ELF-1 (cell line): Measurements from ENCODE around the gene THYN1.
"Not testable (repeated sequence)": the region's sequence is repeated elsewhere in the genome, so short reads cannot be mapped to it uniquely, and the experiment has no call there.

Experiments used
- DNase-seq: peaks from one replicate; pipeline ENCODE4 v3.0.0-alpha.2; 2016; ENCODE audit warnings: low read depth, low spot score

The THYN1 gene

GRCh38 chr11:134275188-134275533 is 22.0 kb upstream of the THYN1 start:
- DNase-seq, result no peak

- DNase-seq, result no peak
Measured at GRCh38 chr11:134273317-134273712, 20.2 kb upstream of the THYN1 start.

GRCh38 chr11:134272381-134273316 is 19.5 kb upstream of the THYN1 start:
- peak; percentile 58 for DNase-seq

- no peak for DNase-seq
Measured at GRCh38 chr11:134271978-134272377, 18.8 kb upstream of the THYN1 start.

- DNase-seq, result peak; percentile 53
Measured at GRCh38 chr11:134270250-134270714, 17.1 kb upstream of the THYN1 start.

GRCh38 chr11:134267966-134268365 is 14.8 kb upstream of the THYN1 start:
- no peak for DNase-seq

- DNase-seq, result no peak
Measured at GRCh38 chr11:134267461-134267860, 14.3 kb upstream of the THYN1 start.

- DNase-seq, result no peak
Measured at GRCh38 chr11:134266841-134267251, 13.7 kb upstream of the THYN1 start.

GRCh38 chr11:134266440-134266839 is 13.3 kb upstream of the THYN1 start:
- DNase-seq, result no peak

GRCh38 chr11:134264966-134265764 is 12.0 kb upstream of the THYN1 start:
- DNase-seq, result no peak

GRCh38 chr11:134261626-134262488 is 8.7 kb upstream of the THYN1 start:
- DNase-seq, result peak; percentile 41

GRCh38 chr11:134260983-134261382 is 7.8 kb upstream of the THYN1 start:
- no peak for DNase-seq

- no peak for DNase-seq
Measured at GRCh38 chr11:134260503-134260902, 7.4 kb upstream of the THYN1 start.

GRCh38 chr11:134258577-134258976 is 5.4 kb upstream of the THYN1 start:
- DNase-seq, result no peak

- no peak for DNase-seq
Measured at GRCh38 chr11:134257101-134257500, 3.9 kb upstream of the THYN1 start.

- not testable (repeated sequence) for DNase-seq
Measured at GRCh38 chr11:134255184-134255561, 2.0 kb upstream of the THYN1 start.

GRCh38 chr11:134254433-134255183 is 1.5 kb upstream of the THYN1 start:
- DNase-seq, result no peak

GRCh38 chr11:134252346-134253187 is 585 bp downstream of the THYN1 start:
- no peak for DNase-seq

- no peak for DNase-seq
Measured at GRCh38 chr11:134250675-134251074, 2.5 kb downstream of the THYN1 start.

- DNase-seq, result no peak
Measured at GRCh38 chr11:134250246-134250645, 2.9 kb downstream of the THYN1 start.
